ENCODE results near the gene TTC28.

DNA sequence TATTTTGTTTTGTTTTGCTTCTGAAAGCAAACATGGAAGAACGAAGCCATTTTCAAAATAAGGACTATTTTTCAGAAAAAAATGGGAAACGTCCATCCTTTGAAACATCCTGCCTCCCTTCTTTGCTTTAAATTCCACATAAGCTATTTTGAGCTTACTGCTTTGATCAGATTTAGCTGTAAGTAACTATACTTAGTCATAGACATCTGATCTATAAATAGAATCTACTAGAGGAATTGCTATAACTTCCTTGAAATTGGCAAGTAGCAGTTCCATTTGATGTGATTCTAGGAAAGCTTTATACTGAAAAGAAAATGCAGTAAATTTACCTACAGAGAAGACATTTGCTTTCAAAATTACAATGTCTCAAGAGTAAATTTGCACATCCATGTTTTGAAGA, 305.8 kb downstream of the TTC28 start:
- TF ChIP-seq POLR2AphosphoS5 (IDR thresholded peaks at IDR 0.05) (no peak), EP300 (IDR thresholded peaks at IDR 0.05) (no peak)

All from sigmoid colon (tissue), 4 donors.